ENCODE results near the gene TLE5. TPM values are rescaled to one million over a fixed set of nuclear protein-coding genes. Genes with fewer than 3 reads are reported as not detected.

TLE5 gene
- total and polyA plus RNA-seq, 5 donors, result 784 to 1,565 (median 1,011) TPM

- 74% methylated on average over 11 of the region's 11 CpGs for WGBS
- Histone ChIP-seq H3K4me1 (ENCODE audit: control insufficient read depth, insufficient read depth, low read length) (no peaks in the 10 kb centered on the region), H3K9me3 (ENCODE audit: control insufficient read depth, low read length) (no peaks in the 10 kb centered on the region), H3K27ac (ENCODE audit: low read length) (no peak overlapping the region), H3K4me3 (ENCODE audit: low read length) (no peak overlapping the region), H3K27me3 (ENCODE audit: control insufficient read depth, insufficient read depth) (no peaks in the 10 kb centered on the region)
- ATAC-seq (no peak), DNase-seq (peak in 1 of 3 donors; percentile 58)
- intact Hi-C loops (cut with DNase I), result loop anchor here in 3 of 4 donors (5.0 to 10.0 kb wide), 3 partner anchors 46 to 56 kb away; partner anchors contain the start of gene TLE6 (in 1 of the 3)
Measured at GRCh38 chr19:3033595-3034405, 28.5 kb downstream of the TLE5 start.

GRCh38 chr19:3031607-3031867 lies 30.8 kb downstream of the TLE5 start:
- Histone ChIP-seq H3K27ac (ENCODE audit: low read length) (no peak overlapping the region), H3K4me1 (ENCODE audit: control insufficient read depth, insufficient read depth, low read length) (no peaks in the 10 kb centered on the region), H3K4me3 (ENCODE audit: low read length) (no peak overlapping the region), H3K9me3 (ENCODE audit: control insufficient read depth, low read length) (no peaks in the 10 kb centered on the region), H3K27me3 (ENCODE audit: control insufficient read depth, insufficient read depth) (no peaks in the 10 kb centered on the region)
- ATAC-seq, result no peak
- intact Hi-C loops (cut with DNase I), result loop anchor here in 3 of 4 donors (5.0 to 10.0 kb wide), 3 partner anchors 44 to 54 kb away; partner anchors contain the start of gene TLE6 (in 1 of the 3)
- no peak for DNase-seq
- WGBS, result 64% methylated on average over 5 of the region's 5 CpGs

DNA sequence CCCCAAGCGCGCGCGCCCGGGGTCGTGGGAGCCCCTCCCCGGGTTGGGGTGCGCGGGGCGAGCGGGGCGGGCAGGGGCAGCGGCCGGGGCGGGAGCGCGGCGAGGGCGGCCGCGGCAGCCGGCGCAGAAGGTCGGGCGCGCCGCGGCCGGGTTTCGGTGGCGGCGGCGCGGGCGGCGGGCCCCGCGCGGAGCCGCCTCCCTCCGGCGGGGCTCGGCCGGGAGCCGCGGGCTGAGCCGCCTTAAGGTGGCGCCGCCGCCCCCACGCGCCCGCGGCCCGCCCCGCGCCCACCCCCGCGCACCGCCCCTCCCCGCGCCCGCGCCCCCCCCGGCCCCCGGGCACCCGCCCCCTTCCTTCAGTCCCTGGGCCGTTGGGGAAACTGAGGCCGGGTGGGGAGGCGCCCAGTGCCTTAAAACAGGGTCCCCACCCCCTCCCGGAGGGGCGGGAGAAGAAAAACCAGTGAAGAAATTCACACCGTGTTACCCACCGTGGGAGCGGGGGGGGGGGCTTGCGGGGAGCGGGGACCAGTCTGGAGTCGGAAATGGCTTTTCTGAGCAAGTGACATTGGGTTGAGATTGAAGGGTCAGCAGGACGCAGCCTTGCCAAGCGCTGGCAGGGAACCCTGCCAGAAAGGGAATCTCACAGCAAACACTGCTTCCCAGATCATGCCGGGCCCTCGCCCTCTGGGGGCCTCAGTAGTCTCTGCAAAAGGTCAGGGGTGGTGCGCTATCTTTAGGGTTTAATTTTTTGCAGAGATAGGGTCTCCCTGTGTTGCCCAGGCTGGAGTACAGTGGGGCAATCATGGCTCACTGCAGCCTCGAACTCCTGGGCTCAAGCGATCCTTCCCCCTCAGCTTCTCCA lies 33.0 kb downstream of the TLE5 start, which contains the start of gene TLE2:
Gene TLE2, minus strand, starts transcription at position 216 of the 859 bp plus-strand sequence. CDS start 376 bp downstream, outside the sequence.
- DNase-seq, result peak; percentile 56 to 77 (median 77)
- H3K4me1 ChIP-seq (ENCODE audit: control insufficient read depth, insufficient read depth, low read length), result no peaks in the 10 kb centered on the region
- H3K27me3 ChIP-seq (ENCODE audit: control insufficient read depth, insufficient read depth), result no peaks in the 10 kb centered on the region
- WGBS, result 3% methylated on average over 76 of the region's 85 CpGs
- H3K27ac ChIP-seq (ENCODE audit: low read length), result peak within 1 kb of the TSS; percentile 61
- peak in 1 of 2 donors; percentile 39 for ATAC-seq
- no peaks in the 10 kb centered on the region for H3K9me3 ChIP-seq (ENCODE audit: control insufficient read depth, low read length)
- peak within 1 kb of the TSS; percentile 96 for H3K4me3 ChIP-seq (ENCODE audit: low read length)
- intact Hi-C loops (cut with DNase I), result loop anchor here in 1 of 4 donors (5.0 kb wide), 1 partner anchor 47 kb away; no protein-coding TSS in a partner anchor

- Histone ChIP-seq H3K9me3 (ENCODE audit: control insufficient read depth, low read length) (no peaks in the 10 kb centered on the region), H3K27me3 (ENCODE audit: control insufficient read depth, insufficient read depth) (no peaks in the 10 kb centered on the region), H3K4me3 (ENCODE audit: low read length) (peak overlapping the region; percentile 96), H3K27ac (ENCODE audit: low read length) (peak overlapping the region; percentile 61), H3K4me1 (ENCODE audit: control insufficient read depth, insufficient read depth, low read length) (no peaks in the 10 kb centered on the region)
- 4% methylated on average over 40 of the region's 40 CpGs for WGBS
- ATAC-seq (peak in 1 of 2 donors; percentile 12), DNase-seq (peak in 2 of 3 donors; percentile 75 to 76)
- intact Hi-C loops (cut with DNase I), result loop anchor here in 1 of 4 donors (5.0 kb wide), 1 partner anchor 46 kb away; no protein-coding TSS in a partner anchor
Measured at GRCh38 chr19:3028305-3029064, 33.8 kb downstream of the TLE5 start.

GRCh38 chr19:3027981-3028304 lies 34.4 kb downstream of the TLE5 start:
- H3K9me3 ChIP-seq (ENCODE audit: control insufficient read depth, low read length), result no peaks in the 10 kb centered on the region
- no peaks in the 10 kb centered on the region for H3K27me3 ChIP-seq (ENCODE audit: control insufficient read depth, insufficient read depth)
- 69% methylated on average over 9 of the region's 9 CpGs for WGBS
- no peaks in the 10 kb centered on the region for H3K4me1 ChIP-seq (ENCODE audit: control insufficient read depth, insufficient read depth, low read length)
- intact Hi-C loops (cut with DNase I), result loop anchor here in 1 of 4 donors (5.0 kb wide), 1 partner anchor 46 kb away; no protein-coding TSS in a partner anchor
- DNase-seq, result no peak
- H3K27ac ChIP-seq (ENCODE audit: low read length), result no peak overlapping the region
- H3K4me3 ChIP-seq (ENCODE audit: low read length), result peak overlapping the region; percentile 96
- peak; percentile 12 to 25 for ATAC-seq

- intact Hi-C loops (cut with DNase I), result loop anchor here in 1 of 4 donors (5.0 kb wide), 1 partner anchor 45 kb away; no protein-coding TSS in a partner anchor
- 81% methylated on average over 2 of the region's 2 CpGs for WGBS
Measured at GRCh38 chr19:3027292-3027691, 35.0 kb downstream of the TLE5 start.

DNA sequence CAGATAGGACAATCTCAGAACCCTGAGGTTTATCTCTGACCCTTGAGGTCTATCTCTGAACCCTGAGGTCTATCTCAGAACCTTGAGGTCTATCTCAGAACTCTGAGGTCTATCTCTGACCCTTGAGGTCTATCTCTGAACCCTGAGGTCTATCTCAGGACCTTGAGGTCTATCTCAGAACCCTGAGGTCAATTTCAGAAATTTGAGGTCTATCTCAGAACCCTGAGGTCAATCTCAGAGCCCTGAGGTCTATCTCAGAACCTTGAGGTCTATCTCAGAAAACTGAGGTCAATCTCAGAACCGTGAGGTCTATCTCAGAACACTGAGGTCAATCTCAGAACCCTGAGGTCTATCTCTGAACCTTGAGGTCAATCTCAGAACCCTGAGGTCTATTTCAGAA lies 35.5 kb downstream of the TLE5 start:
- Histone ChIP-seq H3K27ac (ENCODE audit: low read length) (no peak overlapping the region), H3K27me3 (ENCODE audit: control insufficient read depth, insufficient read depth) (no peaks in the 10 kb centered on the region), H3K4me3 (ENCODE audit: low read length) (no peak overlapping the region), H3K9me3 (ENCODE audit: control insufficient read depth, low read length) (no peaks in the 10 kb centered on the region), H3K4me1 (ENCODE audit: control insufficient read depth, insufficient read depth, low read length) (no peaks in the 10 kb centered on the region)
- intact Hi-C loops (cut with DNase I), result loop anchor here in 1 of 4 donors (5.0 kb wide), 1 partner anchor 44 kb away; no protein-coding TSS in a partner anchor
- ATAC-seq (no peak), DNase-seq (no peak)
- 98% methylated on average over 1 of the region's 1 CpG for WGBS

More at GRCh38 chr19:3027292-3027691, 35.0 kb downstream of the TLE5 start:
- Histone ChIP-seq H3K27me3 (ENCODE audit: control insufficient read depth, insufficient read depth) (no peaks in the 10 kb centered on the region), H3K9me3 (ENCODE audit: control insufficient read depth, low read length) (no peaks in the 10 kb centered on the region), H3K4me3 (ENCODE audit: low read length) (no peak overlapping the region), H3K27ac (ENCODE audit: low read length) (no peak overlapping the region), H3K4me1 (ENCODE audit: control insufficient read depth, insufficient read depth, low read length) (no peaks in the 10 kb centered on the region)
- ATAC-seq, result no peak
- DNase-seq, result no peak

- Histone ChIP-seq H3K27me3 (ENCODE audit: control insufficient read depth, insufficient read depth) (no peaks in the 10 kb centered on the region), H3K27ac (ENCODE audit: low read length) (no peak overlapping the region), H3K4me1 (ENCODE audit: control insufficient read depth, insufficient read depth, low read length) (no peaks in the 10 kb centered on the region), H3K9me3 (ENCODE audit: control insufficient read depth, low read length) (no peaks in the 10 kb centered on the region), H3K4me3 (ENCODE audit: low read length) (no peak overlapping the region)
- DNase-seq (no peak), ATAC-seq (no peak)
- intact Hi-C loops (cut with DNase I), result loop anchor here in 1 of 4 donors (5.0 kb wide), 1 partner anchor 43 kb away; no protein-coding TSS in a partner anchor
- WGBS, result 83% methylated on average over 9 of the region's 9 CpGs
Measured at GRCh38 chr19:3025549-3025886, 36.8 kb downstream of the TLE5 start.

DNA sequence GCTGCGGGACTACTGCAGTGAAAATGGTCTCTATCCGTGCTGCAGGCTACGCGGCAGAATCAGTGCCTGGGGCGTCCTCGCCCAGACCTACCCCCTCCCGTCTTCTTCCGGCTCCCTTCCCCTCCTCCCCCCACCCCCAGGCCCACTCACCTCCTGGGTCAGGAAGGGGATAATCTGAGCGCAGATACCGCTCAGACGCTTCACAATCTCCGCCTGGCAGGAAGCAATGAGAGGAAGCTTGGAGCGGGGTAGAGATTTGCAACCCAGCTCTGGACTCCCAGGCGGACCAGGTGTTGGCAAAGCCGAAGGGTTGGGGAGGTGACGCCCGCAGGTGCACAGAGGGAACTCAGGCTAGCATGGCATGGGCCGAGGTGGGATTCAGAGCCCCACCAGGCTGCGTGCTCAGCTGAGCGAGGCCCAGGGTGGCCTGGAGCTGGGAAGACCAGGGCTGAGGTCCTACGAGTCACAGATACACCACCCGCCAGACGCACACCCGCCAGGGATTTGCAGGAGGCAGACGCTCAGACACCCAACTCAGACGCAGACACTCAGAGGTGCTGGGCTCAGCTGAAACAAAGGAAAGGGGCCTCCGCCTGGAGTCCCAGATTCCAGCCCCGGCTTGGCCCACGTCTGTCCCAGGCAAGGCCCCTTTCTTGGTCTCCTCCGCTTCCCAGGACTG lies 37.3 kb downstream of the TLE5 start:
- no peaks in the 10 kb centered on the region for H3K4me1 ChIP-seq (ENCODE audit: control insufficient read depth, insufficient read depth, low read length)
- DNase-seq (peak in 1 of 3 donors; percentile 67), ATAC-seq (peak; percentile 8 to 20)
- no peak overlapping the region for H3K4me3 ChIP-seq (ENCODE audit: low read length)
- no peaks in the 10 kb centered on the region for H3K9me3 ChIP-seq (ENCODE audit: control insufficient read depth, low read length)
- 60% methylated on average over 30 of the region's 30 CpGs for WGBS
- intact Hi-C loops (cut with DNase I), result loop anchor here in 1 of 4 donors (5.0 kb wide), 1 partner anchor 43 kb away; no protein-coding TSS in a partner anchor
- H3K27me3 ChIP-seq (ENCODE audit: control insufficient read depth, insufficient read depth), result no peaks in the 10 kb centered on the region
- H3K27ac ChIP-seq (ENCODE audit: low read length), result no peak overlapping the region

DNA sequence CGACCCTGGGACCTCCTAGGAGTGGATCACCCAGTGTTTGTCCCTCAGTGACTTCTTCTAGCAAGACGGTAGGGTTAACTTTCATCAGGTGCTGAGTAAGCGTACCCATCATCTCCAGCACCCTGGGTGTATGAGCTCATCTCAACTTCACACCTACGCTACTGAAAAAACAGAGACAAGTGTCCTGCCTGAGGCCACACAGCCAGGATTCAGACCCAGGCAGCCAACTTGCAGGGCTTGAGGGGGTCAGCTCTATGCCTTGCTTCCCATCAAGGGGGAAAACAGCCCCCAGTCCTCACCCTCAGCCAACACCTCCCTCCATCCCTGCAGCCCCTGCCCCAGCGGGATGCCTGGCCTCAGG lies 37.8 kb downstream of the TLE5 start:
- DNase-seq (no peak), ATAC-seq (no peak)
- no peaks in the 10 kb centered on the region for H3K27me3 ChIP-seq (ENCODE audit: control insufficient read depth, insufficient read depth)
- H3K4me1 ChIP-seq (ENCODE audit: control insufficient read depth, insufficient read depth, low read length), result no peaks in the 10 kb centered on the region
- intact Hi-C loops (cut with DNase I), result no loop called here
- H3K27ac ChIP-seq (ENCODE audit: low read length), result no peak overlapping the region
- H3K9me3 ChIP-seq (ENCODE audit: control insufficient read depth, low read length), result no peaks in the 10 kb centered on the region
- WGBS, result 72% methylated on average over 5 of the region's 5 CpGs
- H3K4me3 ChIP-seq (ENCODE audit: low read length), result no peak overlapping the region
